CD4-positive, CD25-positive, alpha-beta regulatory T cell (primary cell): ENCODE measurements around the gene HABP2. TPM values are rescaled to one million over a fixed set of nuclear protein-coding genes. Genes with fewer than 3 reads are reported as not detected.

Experiments
- ATAC-seq, 2 donors: fragments of 150-1000 bp; cut with Tn5 transposase; one replicate each; pipeline ENCODE4 v1.10.0; 2021; ENCODE audit warnings: low read depth in 2 of 2, moderate number of reproducible peaks in 2 of 2, moderate library complexity in 1 of 2
- DNase-seq, 3 donors: peaks; one replicate each; pipeline versions ENCODE4 v3.0.0 to v3.0.0-alpha.2; 2012 to 2022; ENCODE audit warnings: mixed read lengths in 1 of 3
- H3K27ac ChIP-seq: one replicate; pipeline ENCODE4 v1.7.0; 2013; ENCODE audit warnings: mild to moderate bottlenecking, low read length; ENCODE audit not compliant: insufficient read depth, poor library complexity, severe bottlenecking
- H3K27me3 ChIP-seq: one replicate; pipeline ENCODE4 v1.7.0; 2013; ENCODE audit warnings: low read length; ENCODE audit not compliant: control insufficient read depth, insufficient read depth
- H3K36me3 ChIP-seq: one replicate; pipeline ENCODE4 v1.7.0; 2013; ENCODE audit warnings: mild to moderate bottlenecking, low read length, moderate library complexity; ENCODE audit not compliant: control insufficient read depth, insufficient read depth
- H3K4me1 ChIP-seq: 2 replicates; pipeline ENCODE4 v1.7.0; 2013; ENCODE audit warnings: mild to moderate bottlenecking, low read length; ENCODE audit not compliant: insufficient read depth, control insufficient read depth, poor library complexity, severe bottlenecking
- H3K4me3 ChIP-seq: one replicate; pipeline ENCODE4 v1.7.0; 2013; ENCODE audit warnings: low read depth, mild to moderate bottlenecking, low read length, moderate library complexity
- H3K9me3 ChIP-seq, 2 experiments: 1 replicate in 1 of 2; 2 replicates in 1 of 2; pipeline ENCODE4 v1.7.0; 2013; ENCODE audit warnings: low read length in 2 of 2, mild to moderate bottlenecking in 1 of 2, moderate library complexity in 1 of 2; ENCODE audit not compliant: control insufficient read depth in 2 of 2
- H3K27ac Mint-ChIP-seq, 3 donors: one replicate each; pipeline ENCODE4 v1.8.0; 2020 to 2022; ENCODE audit warnings: mild to moderate bottlenecking in 3 of 3, mixed read lengths in 3 of 3, moderate library complexity in 2 of 3
- H3K27me3 Mint-ChIP-seq: one replicate; pipeline ENCODE4 v1.8.0; 2022; ENCODE audit warnings: mild to moderate bottlenecking, mixed read lengths
- H3K36me3 Mint-ChIP-seq: one replicate; pipeline ENCODE4 v1.8.0; 2020; ENCODE audit warnings: mixed read lengths
- H3K4me1 Mint-ChIP-seq, 4 donors: one replicate each; pipeline ENCODE4 v1.8.0; 2020 to 2022; ENCODE audit warnings: mixed read lengths in 4 of 4, mild to moderate bottlenecking in 1 of 4
- H3K4me3 Mint-ChIP-seq, 4 donors: one replicate each; pipeline ENCODE4 v1.8.0; 2020 to 2022; ENCODE audit warnings: mild to moderate bottlenecking in 4 of 4, mixed read lengths in 4 of 4, moderate library complexity in 3 of 4
- H3K9me3 Mint-ChIP-seq, 7 donors: one replicate each; pipeline ENCODE4 v1.8.0; 2020 to 2022; ENCODE audit warnings: mixed read lengths in 7 of 7, mild to moderate bottlenecking in 3 of 7, moderate library complexity in 2 of 7
- polyA plus RNA-seq, 4 donors: library from polyadenylated mRNA; unstranded; fragments of 300-500 nt; fragmentation: Illumina TruSeq; gene quantifications; one replicate each; pipeline ENCODE4 v1.2.3, GENCODE V29; 2021
- total RNA-seq: library from RNA; stranded (reverse); gene quantifications from one replicate; pipeline ENCODE4 v1.2.3, GENCODE V29; 2022

Gene HABP2
- total and polyA plus RNA-seq, 5 donors from 2014 or later: not detected

DNA sequence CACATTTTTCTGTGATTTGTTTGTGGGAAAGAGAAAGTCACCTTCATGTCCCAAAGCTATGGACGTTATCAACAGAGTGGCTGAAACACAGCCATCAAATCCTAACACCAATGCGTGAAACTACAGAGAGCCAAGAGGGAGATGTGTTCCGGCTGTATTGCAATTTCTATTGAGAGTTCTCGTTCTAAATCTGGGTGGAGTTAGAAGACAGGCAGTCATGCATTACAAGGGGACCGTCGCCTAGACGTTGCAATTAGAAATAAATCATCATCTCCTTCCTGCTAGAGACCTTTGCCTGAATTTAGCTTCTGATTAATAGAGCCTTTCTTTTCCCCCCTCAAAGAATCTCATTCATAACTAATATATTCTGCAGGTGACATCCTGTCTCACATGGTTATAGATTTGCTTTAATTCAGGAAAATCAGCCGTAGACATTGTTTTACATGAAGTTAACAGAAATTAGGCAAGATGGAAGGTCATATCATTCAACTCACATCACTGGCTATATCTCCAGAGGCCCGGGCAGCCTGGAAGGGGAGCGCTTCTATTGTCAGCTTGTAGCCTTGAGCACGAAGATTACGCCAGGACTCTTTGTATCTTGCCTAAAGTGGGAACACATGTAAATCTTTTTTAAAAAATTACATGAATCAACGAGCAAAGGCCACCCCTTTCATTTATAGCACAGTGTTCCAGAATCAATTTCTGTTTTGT lies 52.6 kb downstream of the HABP2 start:
- no peaks in the 10 kb centered on the region for H3K9me3 ChIP-seq
- no peaks in the 10 kb centered on the region for H3K4me1 Mint-ChIP-seq
- no peak overlapping the region for H3K4me3 Mint-ChIP-seq
- H3K4me1 ChIP-seq: no peaks in the 10 kb centered on the region
- peaks cover 5% of the 10 kb centered on the region for H3K27me3 Mint-ChIP-seq
- no peak for ATAC-seq
- DNase-seq: no peak
- H3K4me3 ChIP-seq: no peak overlapping the region
- peaks cover 0 to 5% (median 0%) of the 10 kb centered on the region in 7 donors for H3K9me3 Mint-ChIP-seq
- no peak overlapping the region for H3K27ac Mint-ChIP-seq
- no peaks in the 10 kb centered on the region for H3K27me3 ChIP-seq
- no peak overlapping the region for H3K27ac ChIP-seq
- no peaks in the 10 kb centered on the region for H3K36me3 Mint-ChIP-seq
- H3K36me3 ChIP-seq: no peaks in the 10 kb centered on the region

DNA sequence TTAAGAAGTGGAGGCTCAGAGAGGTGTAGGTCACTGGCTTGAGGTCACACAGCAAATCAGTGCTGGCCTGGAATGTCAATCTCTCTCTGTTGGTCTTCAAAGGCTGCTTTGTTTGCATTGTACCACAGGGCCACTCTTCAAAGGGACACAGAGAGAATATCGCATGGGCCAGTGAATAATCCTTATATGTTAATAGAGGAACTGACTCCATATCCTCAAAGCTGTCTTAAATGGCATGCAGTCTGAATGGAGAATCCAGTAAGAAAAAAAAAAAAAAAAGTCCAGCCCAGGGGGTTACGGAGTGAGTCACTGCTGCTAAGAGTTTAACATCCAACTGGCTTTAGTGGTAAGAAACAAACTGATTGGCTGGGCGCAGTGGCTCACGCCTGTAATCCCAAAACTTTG lies 56.9 kb downstream of the HABP2 start:
- Mint-ChIP-seq H3K36me3 (no peaks in the 10 kb centered on the region), H3K4me1 (peaks cover 0 to 5% (median 0%) of the 10 kb centered on the region in 4 donors)
- no peak for ATAC-seq

DNA sequence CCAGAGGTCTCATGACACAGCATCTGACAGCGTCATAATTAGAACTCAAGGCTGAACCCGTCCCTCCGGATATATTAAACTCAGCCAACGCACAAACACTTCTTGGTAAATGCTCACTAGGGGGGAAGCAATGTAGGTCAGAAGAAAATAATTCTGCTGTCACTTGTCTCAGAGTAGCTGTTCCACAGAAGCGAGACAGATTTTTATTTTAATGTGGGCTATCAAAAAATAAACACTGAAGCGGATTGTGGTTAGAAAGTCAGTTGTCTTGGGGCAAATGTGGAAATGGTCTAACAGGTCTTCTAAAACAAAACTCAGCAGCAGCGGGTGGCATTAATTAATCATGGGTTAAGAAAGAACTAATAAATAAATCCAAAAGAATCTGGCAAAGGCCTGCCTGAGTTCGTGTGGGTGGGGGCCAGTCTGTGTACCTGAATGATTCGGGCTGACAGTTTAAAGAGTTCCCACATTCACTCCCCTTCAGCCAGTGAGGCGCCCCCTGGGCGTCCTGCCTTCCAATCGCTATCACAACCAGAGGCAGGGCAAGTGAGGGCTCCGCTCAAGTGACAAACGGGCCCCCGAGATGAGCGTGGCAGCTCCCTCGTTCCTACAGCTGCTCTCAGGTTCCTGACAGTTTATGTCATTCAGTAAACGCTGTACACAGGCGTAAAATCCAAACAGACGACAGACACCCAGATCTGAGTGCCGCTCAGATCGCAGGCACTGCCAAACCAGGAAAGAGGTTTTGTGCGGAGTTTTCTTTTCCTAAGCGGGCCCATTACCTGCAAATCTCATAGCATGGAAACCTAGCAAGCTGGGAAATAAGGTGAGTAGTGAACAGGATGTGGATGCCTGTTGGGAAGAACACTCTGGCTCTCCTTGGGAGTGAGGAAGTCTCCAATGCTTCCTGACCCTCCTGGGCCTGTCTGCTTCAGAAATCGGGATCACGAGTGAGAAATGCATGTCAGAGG lies 58.1 kb downstream of the HABP2 start:
- no peaks in the 10 kb centered on the region for H3K36me3 ChIP-seq
- H3K27me3 ChIP-seq: no peaks in the 10 kb centered on the region
- H3K9me3 ChIP-seq: no peaks in the 10 kb centered on the region
- H3K27me3 Mint-ChIP-seq: peaks cover 24% of the 10 kb centered on the region
- no peak overlapping the region for H3K27ac ChIP-seq
- no peak overlapping the region for H3K4me3 Mint-ChIP-seq
- H3K4me1 Mint-ChIP-seq: peaks cover 0 to 5% (median 0%) of the 10 kb centered on the region in 4 donors
- no peaks in the 10 kb centered on the region for H3K36me3 Mint-ChIP-seq
- ATAC-seq: no peak
- DNase-seq: no peak
- H3K4me3 ChIP-seq: no peak overlapping the region
- peaks cover 0 to 5% (median 0%) of the 10 kb centered on the region in 7 donors for H3K9me3 Mint-ChIP-seq
- H3K27ac Mint-ChIP-seq: no peak overlapping the region
- H3K4me1 ChIP-seq: no peaks in the 10 kb centered on the region

More for the DNA sequence above, 56.9 kb downstream of the HABP2 start:
- H3K9me3 ChIP-seq: no peaks in the 10 kb centered on the region
- H3K27me3 ChIP-seq: no peaks in the 10 kb centered on the region
- no peak overlapping the region for H3K4me3 Mint-ChIP-seq
- no peaks in the 10 kb centered on the region for H3K4me1 ChIP-seq
- no peak for DNase-seq
- H3K36me3 ChIP-seq: no peaks in the 10 kb centered on the region
- H3K9me3 Mint-ChIP-seq: peaks cover 0 to 2% (median 0%) of the 10 kb centered on the region in 7 donors
- H3K27ac ChIP-seq: no peak overlapping the region
- H3K27me3 Mint-ChIP-seq: peaks cover 15% of the 10 kb centered on the region
- no peak overlapping the region for H3K27ac Mint-ChIP-seq
- no peak overlapping the region for H3K4me3 ChIP-seq

DNA sequence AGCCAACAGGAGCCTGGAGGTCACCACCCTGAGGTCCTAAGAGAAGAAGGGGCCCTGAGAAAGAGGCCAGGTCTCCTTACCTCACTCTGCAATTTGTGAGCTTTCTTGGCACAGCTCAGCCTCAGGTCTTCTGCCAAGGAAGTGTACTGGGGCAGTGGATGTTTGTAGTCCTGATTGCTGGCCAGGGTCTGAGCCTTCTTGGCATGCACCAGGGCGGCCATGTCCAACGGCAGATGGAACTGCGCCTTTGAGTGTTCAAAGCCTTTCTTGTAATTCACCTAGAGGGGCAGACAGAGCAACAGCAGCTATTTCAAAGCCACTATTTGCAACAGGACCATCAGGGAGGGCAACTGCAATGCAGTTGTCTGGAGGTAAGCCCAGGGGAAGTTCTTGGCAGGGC lies 59.3 kb downstream of the HABP2 start:
- Histone ChIP-seq H3K9me3 (no peaks in the 10 kb centered on the region), H3K4me1 (no peaks in the 10 kb centered on the region), H3K36me3 (no peaks in the 10 kb centered on the region), H3K27me3 (peaks cover 3% of the 10 kb centered on the region), H3K4me3 (no peak overlapping the region), H3K27ac (no peak overlapping the region)
- no peaks in the 10 kb centered on the region for H3K36me3 Mint-ChIP-seq
- ATAC-seq (no peak), DNase-seq (no peak)
- peaks cover 0 to 5% (median 0%) of the 10 kb centered on the region in 4 donors for H3K4me1 Mint-ChIP-seq
- peaks cover 35% of the 10 kb centered on the region for H3K27me3 Mint-ChIP-seq
- H3K4me3 Mint-ChIP-seq: no peak overlapping the region
- peaks cover 0 to 5% (median 0%) of the 10 kb centered on the region in 7 donors for H3K9me3 Mint-ChIP-seq
- no peak overlapping the region for H3K27ac Mint-ChIP-seq

DNA sequence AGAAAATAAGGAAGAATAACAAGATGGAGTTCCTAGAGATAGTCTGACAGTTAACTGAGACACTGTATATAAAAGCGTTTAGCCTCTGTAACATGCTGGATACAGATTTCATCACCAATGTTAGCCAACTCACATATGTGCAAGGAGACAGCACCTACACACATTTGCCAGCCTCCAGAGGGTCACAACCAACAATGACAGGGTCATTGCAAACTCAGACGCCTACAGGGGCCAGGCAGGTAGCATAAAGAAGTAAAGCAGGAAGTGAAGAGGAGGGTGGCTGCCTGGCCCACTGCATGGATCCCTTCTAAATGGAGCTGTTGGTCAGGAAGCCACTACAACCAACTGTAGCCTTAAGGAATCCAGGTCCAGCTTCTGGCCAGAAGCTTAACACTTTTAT lies 60.6 kb downstream of the HABP2 start:
- Mint-ChIP-seq H3K4me1 (peaks cover 0 to 5% (median 0%) of the 10 kb centered on the region in 4 donors), H3K27me3 (peaks cover 39% of the 10 kb centered on the region), H3K27ac (no peak overlapping the region), H3K36me3 (no peaks in the 10 kb centered on the region), H3K9me3 (peaks cover 0 to 5% (median 0%) of the 10 kb centered on the region in 7 donors), H3K4me3 (no peak overlapping the region)
- no peak overlapping the region for H3K4me3 ChIP-seq
- no peaks in the 10 kb centered on the region for H3K9me3 ChIP-seq
- H3K27me3 ChIP-seq: peaks cover 3% of the 10 kb centered on the region
- no peak for DNase-seq
- no peak overlapping the region for H3K27ac ChIP-seq
- no peaks in the 10 kb centered on the region for H3K36me3 ChIP-seq
- ATAC-seq: no peak
- no peaks in the 10 kb centered on the region for H3K4me1 ChIP-seq

DNA sequence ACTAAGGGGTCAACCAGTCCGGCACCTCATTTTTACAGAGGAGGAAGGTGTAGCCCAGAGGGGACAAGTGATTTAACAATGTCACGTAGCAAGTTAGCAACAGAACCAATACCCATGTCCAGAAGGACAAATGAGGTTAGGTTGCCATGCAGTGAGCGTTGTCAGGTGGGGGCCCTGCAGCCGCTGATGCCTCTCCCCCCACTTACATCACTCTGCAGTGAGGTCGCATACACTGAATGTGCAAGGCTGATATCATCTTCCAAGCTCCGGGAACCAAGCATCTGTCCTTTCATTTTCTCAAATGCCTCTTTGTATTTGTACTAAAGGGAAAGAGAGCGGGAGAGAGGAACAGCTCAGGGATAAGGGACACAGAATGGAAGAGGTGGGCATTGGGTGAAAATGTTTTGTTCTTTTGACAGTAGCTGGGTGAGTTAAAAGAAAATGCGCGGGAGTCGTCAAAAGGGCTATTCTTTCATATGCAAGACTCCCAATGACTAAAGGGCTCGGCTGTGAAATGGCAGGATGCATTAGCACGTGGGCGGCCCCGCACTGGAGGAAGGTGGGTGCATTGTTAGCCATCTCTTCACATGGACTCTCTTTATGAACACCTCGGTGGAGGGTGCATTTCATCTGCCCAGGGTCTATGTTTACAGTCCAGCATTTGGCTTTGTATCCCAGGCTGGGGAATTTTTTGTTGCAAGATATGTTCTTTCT lies 61.3 kb downstream of the HABP2 start:
- no peak overlapping the region for H3K27ac Mint-ChIP-seq
- H3K27me3 ChIP-seq: peaks cover 3% of the 10 kb centered on the region
- no peaks in the 10 kb centered on the region for H3K36me3 Mint-ChIP-seq
- ATAC-seq: no peak
- H3K27me3 Mint-ChIP-seq: peaks cover 39% of the 10 kb centered on the region
- no peak overlapping the region for H3K4me3 ChIP-seq
- H3K36me3 ChIP-seq: no peaks in the 10 kb centered on the region
- peaks cover 0 to 5% (median 0%) of the 10 kb centered on the region in 7 donors for H3K9me3 Mint-ChIP-seq
- H3K4me3 Mint-ChIP-seq: no peak overlapping the region
- no peak for DNase-seq
- H3K4me1 Mint-ChIP-seq: peaks cover 0 to 5% (median 0%) of the 10 kb centered on the region in 4 donors
- H3K27ac ChIP-seq: no peak overlapping the region
- no peaks in the 10 kb centered on the region for H3K4me1 ChIP-seq
- H3K9me3 ChIP-seq: no peaks in the 10 kb centered on the region

DNA sequence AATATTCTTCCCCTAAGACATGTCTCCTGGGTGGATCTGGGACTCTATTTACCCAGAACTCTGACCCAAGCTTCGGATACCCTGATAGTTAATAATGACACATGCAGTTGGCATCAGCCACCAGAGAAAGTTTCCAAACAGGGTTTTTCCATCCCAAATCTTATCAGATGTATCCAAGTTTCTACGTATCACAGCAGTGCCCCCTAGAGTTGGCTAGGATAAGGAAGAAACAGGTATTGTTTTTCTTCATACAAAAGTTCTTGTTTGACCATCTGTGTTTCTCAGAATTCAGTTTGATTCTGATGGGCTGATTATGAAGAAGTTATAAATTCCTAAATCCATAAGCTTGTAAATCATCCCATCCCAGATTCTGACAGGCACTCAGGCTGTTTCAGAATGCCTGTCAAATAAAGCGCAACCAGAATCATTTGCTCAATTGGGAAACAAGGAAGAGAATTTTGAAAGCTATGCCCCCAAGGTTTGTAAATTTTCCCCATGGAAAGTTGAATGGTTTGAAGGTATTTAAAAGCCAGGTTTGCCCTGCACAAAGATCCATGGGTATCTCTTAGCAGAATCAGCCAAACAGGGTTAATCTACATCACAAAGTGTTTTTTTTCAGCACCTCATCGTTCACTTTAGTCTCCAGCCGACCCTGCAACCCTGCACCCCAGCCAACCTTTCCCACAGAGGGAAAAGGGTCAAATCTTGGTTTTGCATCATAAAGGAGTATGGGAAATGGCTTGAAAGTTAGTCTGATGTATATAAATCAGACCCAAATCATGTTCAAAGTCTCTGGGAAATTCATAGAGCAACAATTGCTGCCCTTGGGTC lies 63.6 kb downstream of the HABP2 start:
- Histone ChIP-seq H3K36me3 (no peaks in the 10 kb centered on the region), H3K9me3 (no peaks in the 10 kb centered on the region), H3K4me1 (no peaks in the 10 kb centered on the region), H3K27ac (no peak overlapping the region), H3K27me3 (peaks cover 7% of the 10 kb centered on the region), H3K4me3 (no peak overlapping the region)
- DNase-seq (no peak), ATAC-seq (no peak)
- Mint-ChIP-seq H3K9me3 (peaks cover 0 to 5% (median 0%) of the 10 kb centered on the region in 7 donors), H3K4me3 (no peak overlapping the region), H3K27ac (no peak overlapping the region), H3K27me3 (peaks cover 32% of the 10 kb centered on the region), H3K36me3 (no peaks in the 10 kb centered on the region), H3K4me1 (peaks cover 0 to 5% (median 0%) of the 10 kb centered on the region in 4 donors)
